ENCODE measurements around the gene ETHE1. TPM values are rescaled to one million over a fixed set of nuclear protein-coding genes. Genes with fewer than 3 reads are reported as not detected.

The ETHE1 gene
- total and polyA plus RNA-seq, 2 of the 8 experiments (the other 6 are each of a cell fraction or from before 2014, with no cell fraction given) = 19.9 to 96.0 TPM

- Histone ChIP-seq H3K14ac (ENCODE audit: insufficient read length) (no peak overlapping the region), H3K23ac (ENCODE audit: insufficient read length) (no peak overlapping the region), H4K8ac (ENCODE audit: extremely low read depth, insufficient read depth, low read length) (no peak overlapping the region), H4K91ac (replicated peaks; ENCODE audit: insufficient read length, low read length) (no peak overlapping the region), H3K9ac (replicated peaks in 1 of 4; ENCODE audit: extremely low read depth in 1 of 4, low read depth in 3 of 4, low read length in 3 of 4) (no peak overlapping the region), H3K4me1 (replicated peaks in 1 of 4; ENCODE audit: control insufficient read depth in 3 of 4, insufficient read depth in 4 of 4, low read length in 3 of 4) (peaks cover 0 to 8% (median 3%) of the 10 kb centered on the region in 4 experiments; a peak in 4 of 7 replicates), H3K23me2 (ENCODE audit: low read depth, low read length) (peaks cover 13% of the 10 kb centered on the region), H3K4ac (replicated peaks; ENCODE audit: insufficient read length, low read depth, low read length) (no peak overlapping the region), H2AFZ (ENCODE audit: low read length) (no peak overlapping the region), H3K56ac (replicated peaks; ENCODE audit: insufficient read length, low read depth, low read length) (no peak overlapping the region), H2BK20ac (ENCODE audit: low read length) (no peak overlapping the region), H2BK12ac (ENCODE audit: low read depth, low read length) (no peak overlapping the region), H2AK5ac (ENCODE audit: low read depth, low read length) (no peak overlapping the region), H3K4me2 (ENCODE audit: insufficient read depth in 1 of 2, low read depth in 2 of 2, low read length in 2 of 2) (no peak overlapping the region), H2BK15ac (ENCODE audit: low read length) (no peak overlapping the region), H3K79me2 (ENCODE audit: control insufficient read depth in 1 of 2, insufficient read depth in 2 of 2, low read length in 2 of 2) (no peaks in the 10 kb centered on the region), H3K18ac (ENCODE audit: extremely low read depth, low read length) (no peak overlapping the region), H3K27me3 (replicated peaks in 1 of 4; ENCODE audit: control insufficient read depth in 3 of 4, extremely low read depth in 1 of 4, insufficient read depth in 3 of 4, low read length in 3 of 4) (peaks cover 0 to 24% (median 15%) of the 10 kb centered on the region in 4 experiments; a peak in 6 of 7 replicates), H4K20me1 (replicated peaks in 1 of 2; ENCODE audit: control insufficient read depth in 1 of 2, insufficient read depth in 2 of 2, low read length in 2 of 2) (no peaks in the 10 kb centered on the region), H3K36me3 (ENCODE audit: control insufficient read depth in 2 of 4, insufficient read depth in 4 of 4, low read length in 3 of 4) (no peaks in the 10 kb centered on the region), H4K5ac (ENCODE audit: insufficient read length, low read depth, low read length) (no peak overlapping the region), H2BK120ac (replicated peaks; ENCODE audit: low read depth, low read length) (no peak overlapping the region), H3K27ac (ENCODE audit: low read depth, low read length) (no peak overlapping the region), H3K9me3 (ENCODE audit: insufficient read depth in 2 of 2, low read depth in 1 of 2, low read length in 1 of 2) (no peaks in the 10 kb centered on the region), H2BK5ac (ENCODE audit: low read depth, low read length) (no peak overlapping the region), H3K4me3 (ENCODE audit: extremely low read depth in 1 of 4, insufficient read depth in 2 of 4, low read depth in 3 of 4, low read length in 4 of 4) (no peak overlapping the region), H3K79me1 (ENCODE audit: low read depth, low read length) (no peaks in the 10 kb centered on the region)
- no peak for DNase-seq (ENCODE audit: low read depth in 1 of 2, low spot score in 2 of 2)
- POLR2A ChIA-PET (ENCODE audit: partially characterized antibody) = interaction anchor here (0.9 to 1.4 kb wide), 2 partner anchors 38 to 65 kb away, joined by 3 to 4 read pairs; partner anchors contain the start of gene PHLDB3
- FAIRE-seq = no peak
- WGBS, 2 experiments (ENCODE audit: extremely low coverage in 1 of 2, insufficient coverage in 1 of 2, insufficient read length in 1 of 2, insufficient replicate concordance in 2 of 2, low coverage in 1 of 2, low lambda C conversion rate in 2 of 2, missing lambda C conversion rate in 1 of 2) = 90% methylated on average over 1 of the region's 1 CpG; no CpG with 5 or more reads in 1 of the 2 experiments
- CTCF ChIA-PET (ENCODE audit: partially characterized antibody) = interaction anchor here (1.1 to 4.9 kb wide), 6 partner anchors 19 to 278 kb away, joined by 3 to 33 read pairs (median 4); no protein-coding TSS in a partner anchor
- no peak for TF ChIP-seq SP2 (IDR thresholded peaks at IDR 0.05; ENCODE audit: low read length)
- TF ChIP-seq POLR2A (IDR thresholded peaks at IDR 0.05; ENCODE audit: control extremely low read depth in 1 of 2, low read depth in 2 of 2, low read length in 2 of 2) = no peak
- no peak for TF ChIP-seq CBX8 (IDR thresholded peaks at IDR 0.05; ENCODE audit: borderline replicate concordance, low read depth, low read length)
- TF ChIP-seq RNF2 (IDR thresholded peaks at IDR 0.05; ENCODE audit: borderline replicate concordance, low read depth, low read length, missing control alignments, poor library complexity, severe bottlenecking) = no peak
- no peak for TF ChIP-seq CHD1 (IDR thresholded peaks at IDR 0.05; ENCODE audit: low read depth, low read length)
- no peak for TF ChIP-seq GABPA (IDR thresholded peaks at IDR 0.05; ENCODE audit: borderline replicate concordance, insufficient read depth, low read length)
Measured at GRCh38 chr19:43466793-43467192, 60.2 kb downstream of the ETHE1 start.

Measured in H1 (cell line).